K562 (cell line): ENCODE results near the gene PTRH1. TPM values are rescaled to one million over a fixed set of nuclear protein-coding genes. Genes with fewer than 3 reads are reported as not detected.

Source experiments
- CBFA2T2 ChIP-seq: fragments of 450-650 bp; conservative IDR thresholded peaks from 2 replicates; pipeline ENCODE4 v1.6.1; 2017; ENCODE audit warnings: mild to moderate bottlenecking
- CBFB ChIP-seq: sonication (generic); formaldehyde crosslinking; IDR thresholded peaks from 2 replicates; pipeline ENCODE4 v1.4.0; 2020; ENCODE audit warnings: mild to moderate bottlenecking, missing genetic modification reagents
- DNMT1 ChIP-seq: fragments of 450-650 bp; IDR thresholded peaks from 2 replicates; pipeline ENCODE4 v1.6.1; 2016; ENCODE audit warnings: antibody characterized with exemption, mild to moderate bottlenecking
- ESRRA ChIP-seq: fragments of 450-650 bp; IDR thresholded peaks from 2 replicates; pipeline ENCODE4 v1.6.1; 2014; ENCODE audit warnings: low read depth, mild to moderate bottlenecking, moderate library complexity, borderline replicate concordance
- FOSL1 ChIP-seq: fragments of 200-800 bp; sonication (Bioruptor generic); conservative IDR thresholded peaks from 2 replicates; pipeline ENCODE4 v1.6.1; 2016; ENCODE audit warnings: missing genetic modification characterization, missing compliant biosample characterization
- FOXJ2 ChIP-seq: fragments of 200-800 bp; sonication (Bioruptor generic); IDR thresholded peaks from 2 replicates; pipeline ENCODE4 v1.6.1; 2016; ENCODE audit warnings: missing genetic modification characterization, missing compliant biosample characterization
- FOXP1 ChIP-seq: sonication (generic); formaldehyde crosslinking; IDR thresholded peaks from 2 replicates; pipeline ENCODE4 v1.8.0; 2022; ENCODE audit warnings: mild to moderate bottlenecking, missing genetic modification reagents
- GTF2F1 ChIP-seq: IDR thresholded peaks from 2 replicates; pipeline ENCODE4 v1.6.1; 2011; ENCODE audit warnings: low read depth, low read length, improper control_type of control experiment
- HDAC3 ChIP-seq: fragments of 450-650 bp; IDR thresholded peaks from 2 replicates; pipeline ENCODE4 v1.6.1; 2018; ENCODE audit warnings: borderline replicate concordance, mild to moderate bottlenecking, moderate library complexity; ENCODE audit not compliant: partially characterized antibody
- HMGN3 ChIP-seq: IDR thresholded peaks from 2 replicates; pipeline ENCODE4 v1.6.1; 2011; ENCODE audit warnings: borderline replicate concordance, low read depth, mild to moderate bottlenecking, mixed read lengths, low read length; ENCODE audit not compliant: insufficient read length; ENCODE audit errors: extremely low read depth
- KAT7 ChIP-seq: sonication (generic); formaldehyde crosslinking; IDR thresholded peaks from 2 replicates; pipeline ENCODE4 v1.8.0; 2022; ENCODE audit warnings: missing genetic modification reagents, mild to moderate bottlenecking, borderline replicate concordance
- KAT8 ChIP-seq: fragments of 450-650 bp; IDR thresholded peaks from 2 replicates; pipeline ENCODE4 v1.6.1; 2016; ENCODE audit warnings: low read depth, mild to moderate bottlenecking
- MCM3 ChIP-seq: fragments of 450-650 bp; IDR thresholded peaks from 2 replicates; pipeline ENCODE4 v1.6.1; 2016
- MED1 ChIP-seq: sonication (generic); formaldehyde crosslinking; IDR thresholded peaks from 2 replicates; pipeline ENCODE4 v1.8.1; 2023; ENCODE audit warnings: missing genetic modification reagents, borderline replicate concordance
- MYBL2 ChIP-seq, 2 experiments: fragments of 450-650 bp in 1 of 2; sonication (generic) in 1 of 2; formaldehyde crosslinking in 1 of 2; IDR thresholded peaks; 2 replicates each; pipeline versions ENCODE4 v1.6.1 to v1.8.1; 2017 to 2022; ENCODE audit warnings: borderline replicate concordance in 1 of 2, inconsistent platforms in 1 of 2, low read depth in 1 of 2, mild to moderate bottlenecking in 1 of 2, missing genetic modification reagents in 1 of 2, moderate library complexity in 1 of 2
- MYNN ChIP-seq, 2 experiments: sonication (generic); formaldehyde crosslinking in 1 of 2; IDR thresholded peaks; 2 replicates each; pipeline versions ENCODE4 v1.5.0 to v1.6.1; 2016 to 2020; ENCODE audit warnings: antibody characterized with exemption in 1 of 2, missing genetic modification reagents in 1 of 2
- PTRF ChIP-seq: fragments of 450-650 bp; IDR thresholded peaks from 2 replicates; pipeline ENCODE4 v1.6.1; 2016; ENCODE audit warnings: mild to moderate bottlenecking, missing genetic modification characterization, missing compliant biosample characterization
- TAF1 ChIP-seq: IDR thresholded peaks from 2 replicates; pipeline ENCODE4 v1.6.1; 2011; ENCODE audit warnings: mild to moderate bottlenecking, low read length, moderate library complexity; ENCODE audit not compliant: insufficient read depth, control insufficient read depth, severe bottlenecking; ENCODE audit errors: extremely low read depth
- TAL1 ChIP-seq: fragments of 450-650 bp; IDR thresholded peaks from 2 replicates; pipeline ENCODE4 v1.6.1; 2016; ENCODE audit warnings: mild to moderate bottlenecking
- TCF3 ChIP-seq: sonication (generic); formaldehyde crosslinking; IDR thresholded peaks from 2 replicates; pipeline ENCODE4 v1.4.0; 2020; ENCODE audit warnings: mild to moderate bottlenecking, missing genetic modification reagents
- XRCC4 ChIP-seq: IDR thresholded peaks from one replicate; pipeline ENCODE4 v1.6.1; 2011; ENCODE audit not compliant: insufficient read depth, insufficient read length; ENCODE audit errors: extremely low read depth
- ZFP1 ChIP-seq: fragments of 450-650 bp; formaldehyde crosslinking; IDR thresholded peaks from 2 replicates; pipeline ENCODE4 v1.4.0; 2020; ENCODE audit warnings: mild to moderate bottlenecking, mixed read lengths
- ZKSCAN8 ChIP-seq: fragments of 200-800 bp; sonication (Bioruptor generic); IDR thresholded peaks from 2 replicates; pipeline ENCODE4 v1.6.1; 2016; ENCODE audit warnings: missing genetic modification characterization, missing compliant biosample characterization
- ZNF146 ChIP-seq: IDR thresholded peaks from one replicate; pipeline ENCODE4 v1.6.1; 2018; ENCODE audit warnings: missing compliant biosample characterization; ENCODE audit not compliant: unreplicated experiment
- ZNF431 ChIP-seq: sonication (generic); formaldehyde crosslinking; IDR thresholded peaks from 2 replicates; pipeline ENCODE4 v1.8.0; 2022; ENCODE audit warnings: mild to moderate bottlenecking, missing genetic modification reagents
- ZNF785 ChIP-seq: fragments of 250-450 bp; sonication (Bioruptor Pico); IDR thresholded peaks from 2 replicates; pipeline ENCODE4 v1.4.0; 2020; ENCODE audit warnings: mild to moderate bottlenecking
- polyA plus RNA-seq, 8 experiments: library from polyadenylated mRNA; depleted of rRNA in 4 of 8; stranded (reverse) in 5 of 8; unstranded in 3 of 8; fragments of >200 nt; fragmentation: Nextera tagmentation in 2 of 8; fragmentation: Illumina TruSeq in 1 of 8; extraction: Ambion mirVana in 2 of 8; extraction: Trizol in 1 of 8; gene quantifications; 2 replicates each; pipeline versions ENCODE4 v1.2.1 to v1.2.3, GENCODE V29; 2011 to 2014; ENCODE audit warnings: inconsistent platforms in 1 of 8, missing spikeins in 1 of 8
- total RNA-seq, 7 experiments: library from RNA; depleted of rRNA in 6 of 7; stranded (reverse); fragments of >200 nt in 6 of 7; fragmentation: Illumina TruSeq in 2 of 7; extraction: Trizol in 2 of 7; gene quantifications; 2 replicates each; pipeline versions ENCODE4 v1.2.1 to v1.2.3, GENCODE V29; 2011 to 2021; ENCODE audit warnings: low replicate concordance in 1 of 7
- TF ChIP-seq, protein P1 (sequence below): IDR thresholded peaks from 2 replicates; pipeline ENCODE4 v1.6.1; 2011; ENCODE audit warnings: borderline replicate concordance, low read depth, mild to moderate bottlenecking, moderate library complexity, low read length; ENCODE audit not compliant: insufficient read depth, poor library complexity, severe bottlenecking
- TF ChIP-seq, protein P2 (sequence below): fragments of 250-450 bp; sonication (Bioruptor Pico); IDR thresholded peaks from 2 replicates; pipeline ENCODE4 v1.8.0; 2022; ENCODE audit warnings: moderate library complexity, mild to moderate bottlenecking, inconsistent platforms

PTRH1 gene
- total and polyA plus RNA-seq, 9 of the 15 experiments (the other 6 are each of a cell fraction or from before 2014, with no cell fraction given), result 0.63 to 43.1 (median 5.7) TPM

DNA sequence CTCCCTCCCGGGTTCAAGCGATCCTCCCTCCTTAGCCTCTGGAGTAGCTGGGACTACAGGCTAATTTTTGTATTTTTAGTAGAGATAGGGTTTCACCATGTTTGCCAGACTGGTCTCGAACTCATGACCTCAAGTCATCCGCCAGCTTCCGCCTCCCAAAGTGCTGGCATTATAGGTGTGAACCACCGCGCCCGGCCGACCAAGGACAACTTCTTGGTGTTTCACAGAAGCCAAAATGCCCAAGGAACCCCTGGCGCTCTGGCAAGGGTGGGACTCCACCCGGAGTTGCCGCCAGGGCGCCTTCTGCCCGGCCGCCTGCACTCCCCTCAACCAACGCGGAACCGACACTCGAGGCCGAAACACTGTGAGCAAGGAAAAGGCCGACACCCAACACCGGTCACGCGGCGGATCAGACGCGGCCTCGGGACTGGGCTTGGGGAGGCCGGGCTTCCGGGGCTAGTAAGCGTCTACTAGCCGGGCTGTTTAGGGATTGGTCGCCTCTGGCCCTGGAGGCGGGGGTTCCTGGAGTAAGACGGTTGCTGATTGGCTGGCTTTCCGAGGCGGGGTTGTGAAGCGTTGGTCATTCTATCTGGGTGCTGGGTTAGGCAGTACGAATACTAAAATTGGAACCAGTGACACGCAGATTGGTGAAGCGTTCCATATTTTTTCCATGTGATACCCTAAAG is 16.3 kb downstream of the PTRH1 start (continued):
- TF ChIP-seq, protein P1, sequence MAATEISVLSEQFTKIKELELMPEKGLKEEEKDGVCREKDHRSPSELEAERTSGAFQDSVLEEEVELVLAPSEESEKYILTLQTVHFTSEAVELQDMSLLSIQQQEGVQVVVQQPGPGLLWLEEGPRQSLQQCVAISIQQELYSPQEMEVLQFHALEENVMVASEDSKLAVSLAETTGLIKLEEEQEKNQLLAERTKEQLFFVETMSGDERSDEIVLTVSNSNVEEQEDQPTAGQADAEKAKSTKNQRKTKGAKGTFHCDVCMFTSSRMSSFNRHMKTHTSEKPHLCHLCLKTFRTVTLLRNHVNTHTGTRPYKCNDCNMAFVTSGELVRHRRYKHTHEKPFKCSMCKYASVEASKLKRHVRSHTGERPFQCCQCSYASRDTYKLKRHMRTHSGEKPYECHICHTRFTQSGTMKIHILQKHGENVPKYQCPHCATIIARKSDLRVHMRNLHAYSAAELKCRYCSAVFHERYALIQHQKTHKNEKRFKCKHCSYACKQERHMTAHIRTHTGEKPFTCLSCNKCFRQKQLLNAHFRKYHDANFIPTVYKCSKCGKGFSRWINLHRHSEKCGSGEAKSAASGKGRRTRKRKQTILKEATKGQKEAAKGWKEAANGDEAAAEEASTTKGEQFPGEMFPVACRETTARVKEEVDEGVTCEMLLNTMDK, result no peak
- TF ChIP-seq TAF1, result peak; percentile 55
- no peak for TF ChIP-seq TAL1
- no peak for TF ChIP-seq MED1
- 0 out of 2 replicates have a peak, but pooled peaks have one; percentile 17 for TF ChIP-seq ZFP1 (CRISPR knock-in tag)
- TF ChIP-seq KAT7 (CRISPR knock-in tag), result no peak; the same call in 1 of the 2 replicates
- peak; percentile 73 for TF ChIP-seq ZNF431 (CRISPR knock-in tag)
- TF ChIP-seq TCF3 (CRISPR knock-in tag), result no peak
- TF ChIP-seq MCM3, result no peak
- TF ChIP-seq HDAC3, result peak; percentile 18
- TF ChIP-seq CBFB, result no peak
- 0 out of 2 replicates have a peak, but pooled peaks have one; percentile 48 for TF ChIP-seq PTRF
- TF ChIP-seq FOXJ2 (tag), result no peak
- TF ChIP-seq DNMT1, result no peak
- no peak for TF ChIP-seq ZNF785
- TF ChIP-seq KAT8, result no peak
- TF ChIP-seq MYBL2 (IDR thresholded peaks at IDR 0.05; ENCODE audit: low read depth), result no peak
- TF ChIP-seq MYBL2 (CRISPR knock-in tag; IDR thresholded peaks at IDR 0.05; ENCODE audit: borderline replicate concordance), result no peak
- no peak for TF ChIP-seq XRCC4
- peak; percentile 45; the same call in 1 of the 2 replicates for TF ChIP-seq FOSL1 (tag)
- TF ChIP-seq MYNN (IDR thresholded peaks at IDR 0.05), result no peak
- no peak for TF ChIP-seq MYNN (CRISPR knock-in tag; IDR thresholded peaks at IDR 0.05)
- peak; percentile 78; the same call in 1 of the 2 replicates for TF ChIP-seq ZKSCAN8 (CRISPR knock-in tag)
- TF ChIP-seq ESRRA, result peak; percentile 16
- TF ChIP-seq CBFA2T2, result no peak
- TF ChIP-seq, protein P2, sequence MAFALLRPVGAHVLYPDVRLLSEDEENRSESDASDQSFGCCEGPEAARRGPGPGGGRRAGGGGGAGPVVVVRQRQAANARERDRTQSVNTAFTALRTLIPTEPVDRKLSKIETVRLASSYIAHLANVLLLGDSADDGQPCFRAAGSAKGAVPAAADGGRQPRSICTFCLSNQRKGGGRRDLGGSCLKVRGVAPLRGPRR, result peak; percentile 72; the same call in 1 of the 2 replicates
- no peak for TF ChIP-seq GTF2F1
- peak; percentile 88 for TF ChIP-seq FOXP1 (CRISPR knock-in tag)
- no peak for TF ChIP-seq ZNF146 (CRISPR knock-in tag)
- peak; percentile 58 for TF ChIP-seq HMGN3
